ENCODE measurements around the gene ARHGAP42. TPM values are rescaled to one million over a fixed set of nuclear protein-coding genes. Genes with fewer than 3 reads are reported as not detected.

Gene ARHGAP42
- total and polyA plus RNA-seq, 10 of the 15 experiments (the other 5 are each of a cell fraction or from before 2014, with no cell fraction given): 1.8 to 6.3 (median 3.2) TPM

DNA sequence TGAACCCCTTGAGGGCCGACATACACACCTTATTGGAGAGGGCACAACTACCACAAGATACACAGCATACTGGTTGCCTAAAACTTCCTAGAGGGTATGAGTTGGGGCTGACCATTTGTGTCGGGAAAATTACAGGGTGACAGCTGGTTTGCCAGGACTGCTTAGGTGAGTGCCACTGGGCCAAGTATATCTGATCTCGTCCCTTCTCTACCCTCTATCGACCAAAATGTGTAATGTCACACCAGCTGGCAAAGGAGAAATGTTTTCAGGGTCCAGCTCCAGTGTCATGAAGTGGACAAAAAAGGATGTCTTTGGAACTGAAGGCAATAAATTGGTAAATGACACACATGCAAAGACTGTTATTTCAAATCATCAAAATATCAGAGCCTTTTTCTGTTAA lies 316.4 kb downstream of the ARHGAP42 start:
- Histone ChIP-seq H2AFZ (ENCODE audit: control insufficient read depth, low read depth, low read length) (no peak overlapping the region), H3K79me2 (ENCODE audit: control insufficient read depth, insufficient read depth, low read length) (no peaks in the 10 kb centered on the region), H3K4me2 (ENCODE audit: control insufficient read depth, insufficient read depth) (no peak overlapping the region), H3K4me3 (no peak overlapping the region), H3K36me3 (ENCODE audit: control insufficient read depth in 2 of 2, insufficient read depth in 2 of 2, low read length in 1 of 2) (no peaks in the 10 kb centered on the region), H3K27ac (ENCODE audit: control insufficient read depth, insufficient read depth) (no peak overlapping the region), H3K9ac (ENCODE audit: control insufficient read depth, insufficient read depth, low read length) (no peak overlapping the region), H3K27me3 (replicated peaks in 1 of 2; ENCODE audit: control insufficient read depth in 2 of 2, insufficient read depth in 2 of 2, low read length in 1 of 2) (no peaks in the 10 kb centered on the region; a peak in 1 of 4 replicates), H3K4me1 (ENCODE audit: control insufficient read depth, insufficient read depth, low read length) (no peaks in the 10 kb centered on the region), H3K9me3 (replicated peaks; ENCODE audit: control insufficient read depth, insufficient read depth, low read length) (no peaks in the 10 kb centered on the region), H4K20me1 (ENCODE audit: control insufficient read depth, insufficient read depth) (no peaks in the 10 kb centered on the region)
- ATAC-seq (peak; percentile 94), FAIRE-seq (no peak), DNase-seq (ENCODE audit: low read depth, low spot score) (no peak)
- intact Hi-C loops (cut with micrococcal nuclease; ENCODE audit: unreplicated experiment): no loop called here
- no TSS peak for BruUV-seq (replicated peaks)
- SMC1A ChIA-PET (ENCODE audit: uncharacterized antibody, unreplicated experiment): interaction anchor here (1.4 kb wide), 1 partner anchor 427 kb away, joined by 4 read pairs; no protein-coding TSS in a partner anchor
- in situ Hi-C loops (cut with MboI): no loop called here
- RAD21 ChIA-PET (ENCODE audit: unreplicated experiment): no interaction called here
- POLR2A ChIA-PET: no interaction called here
- WGBS (ENCODE audit: insufficient coverage, insufficient replicate concordance, low lambda C conversion rate, missing lambda C conversion rate): 20% methylated on average over 4 of the region's 4 CpGs
- TF ChIP-seq, protein P1, sequence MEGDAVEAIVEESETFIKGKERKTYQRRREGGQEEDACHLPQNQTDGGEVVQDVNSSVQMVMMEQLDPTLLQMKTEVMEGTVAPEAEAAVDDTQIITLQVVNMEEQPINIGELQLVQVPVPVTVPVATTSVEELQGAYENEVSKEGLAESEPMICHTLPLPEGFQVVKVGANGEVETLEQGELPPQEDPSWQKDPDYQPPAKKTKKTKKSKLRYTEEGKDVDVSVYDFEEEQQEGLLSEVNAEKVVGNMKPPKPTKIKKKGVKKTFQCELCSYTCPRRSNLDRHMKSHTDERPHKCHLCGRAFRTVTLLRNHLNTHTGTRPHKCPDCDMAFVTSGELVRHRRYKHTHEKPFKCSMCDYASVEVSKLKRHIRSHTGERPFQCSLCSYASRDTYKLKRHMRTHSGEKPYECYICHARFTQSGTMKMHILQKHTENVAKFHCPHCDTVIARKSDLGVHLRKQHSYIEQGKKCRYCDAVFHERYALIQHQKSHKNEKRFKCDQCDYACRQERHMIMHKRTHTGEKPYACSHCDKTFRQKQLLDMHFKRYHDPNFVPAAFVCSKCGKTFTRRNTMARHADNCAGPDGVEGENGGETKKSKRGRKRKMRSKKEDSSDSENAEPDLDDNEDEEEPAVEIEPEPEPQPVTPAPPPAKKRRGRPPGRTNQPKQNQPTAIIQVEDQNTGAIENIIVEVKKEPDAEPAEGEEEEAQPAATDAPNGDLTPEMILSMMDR (IDR thresholded peaks at IDR 0.05 in 2 of 3, conservative IDR thresholded peaks at IDR 0.05 in 1 of 3; ENCODE audit: control insufficient read depth in 2 of 3, extremely low read depth in 1 of 3, insufficient read depth in 1 of 3, low read depth in 3 of 3, low read length in 3 of 3): peak in 2 of 3 experiments; percentile 25 to 46; a peak in 3 of 6 replicates
- TF ChIP-seq ZNF207 (IDR thresholded peaks at IDR 0.05; ENCODE audit: borderline replicate concordance): no peak
- CTCF ChIA-PET: interaction anchor here (0.7 kb wide), 1 partner anchor 137 kb away, joined by 3 read pairs; no protein-coding TSS in a partner anchor

GRCh38 chr11:101008961-101009689 lies 322.0 kb downstream of the ARHGAP42 start:
- 0% methylated on average over 1 of the region's 1 CpG for WGBS (ENCODE audit: insufficient coverage, insufficient replicate concordance, low lambda C conversion rate, missing lambda C conversion rate)
- H3K36me3 ChIP-seq (ENCODE audit: control insufficient read depth in 2 of 2, insufficient read depth in 2 of 2, low read length in 1 of 2): no peaks in the 10 kb centered on the region
- ChIA-PET POLR2A (no interaction called here), SMC1A (ENCODE audit: uncharacterized antibody, unreplicated experiment) (interaction anchor here (1.4 kb wide), 1 partner anchor 11 kb away, joined by 3 read pairs; no protein-coding TSS in a partner anchor), RAD21 (ENCODE audit: unreplicated experiment) (no interaction called here), CTCF (interaction anchor here (0.9 kb wide), 1 partner anchor 12 kb away, joined by 3 read pairs; no protein-coding TSS in a partner anchor)
- no peaks in the 10 kb centered on the region for H3K27me3 ChIP-seq (replicated peaks in 1 of 2; ENCODE audit: control insufficient read depth in 2 of 2, insufficient read depth in 2 of 2, low read length in 1 of 2)
- BruUV-seq (replicated peaks): no TSS peak
- H4K20me1 ChIP-seq (ENCODE audit: control insufficient read depth, insufficient read depth): no peaks in the 10 kb centered on the region
- DNase-seq (ENCODE audit: low read depth, low spot score) (no peak), FAIRE-seq (no peak), ATAC-seq (no peak; the same call in 2 of the 3 replicates)
- no peak overlapping the region for H3K4me2 ChIP-seq (ENCODE audit: control insufficient read depth, insufficient read depth)
- intact Hi-C loops (cut with micrococcal nuclease; ENCODE audit: unreplicated experiment) (no loop called here), in situ Hi-C loops (cut with MboI) (no loop called here)
- peak; percentile 35; the same call in 1 of the 2 replicates for TF ChIP-seq SPI1 (IDR thresholded peaks at IDR 0.05; ENCODE audit: borderline replicate concordance, insufficient read depth, low read depth, low read length)
- no peak for TF ChIP-seq RAD21 (IDR thresholded peaks at IDR 0.05; ENCODE audit: insufficient read depth, low read depth, low read length)
- H2AFZ ChIP-seq (ENCODE audit: control insufficient read depth, low read depth, low read length): no peak overlapping the region
- no peak overlapping the region for H3K4me3 ChIP-seq
- no peak overlapping the region for H3K27ac ChIP-seq (ENCODE audit: control insufficient read depth, insufficient read depth)
- no peak overlapping the region for H3K9ac ChIP-seq (ENCODE audit: control insufficient read depth, insufficient read depth, low read length)
- H3K9me3 ChIP-seq (replicated peaks; ENCODE audit: control insufficient read depth, insufficient read depth, low read length): no peaks in the 10 kb centered on the region
- no peaks in the 10 kb centered on the region for H3K4me1 ChIP-seq (ENCODE audit: control insufficient read depth, insufficient read depth, low read length)
- H3K79me2 ChIP-seq (ENCODE audit: control insufficient read depth, insufficient read depth, low read length): no peaks in the 10 kb centered on the region

All from GM12878 (cell line).